Frontal cortex (tissue), 1 donor: ENCODE data around the gene SLCO4C1. TPM values are rescaled to one million over a fixed set of nuclear protein-coding genes. Genes with fewer than 3 reads are reported as not detected.

ENCODE experiments used
- total RNA-seq: library from RNA; depleted of rRNA; stranded (reverse); fragments of >200 nt; gene quantifications from one replicate; pipeline ENCODE4 v1.2.3, GENCODE V29; 2014

Gene SLCO4C1
- total RNA-seq, 1 donor from 2014 or later: 0.82 TPM

Other genes starting within 250 kb of the SLCO4C1 start
- 0.41 TPM for gene SLCO6A1, start 202.7 kb upstream of the SLCO4C1 start, total RNA-seq